Esophagus muscularis mucosa (tissue), 4 donors: ENCODE data around the gene NPIPA2.
"Not testable (repeated sequence)": the region's sequence is repeated elsewhere in the genome, so short reads cannot be mapped to it uniquely, and the experiment has no call there.

Source experiments
- EP300 ChIP-seq: sonication (generic); formaldehyde crosslinking; IDR thresholded peaks from one replicate; pipeline ENCODE4 v1.6.1; 2017; ENCODE audit warnings: antibody characterized with exemption
- POLR2A ChIP-seq: fragments of 450-650 bp; IDR thresholded peaks from one replicate; pipeline ENCODE4 v1.6.1; 2017; ENCODE audit warnings: antibody characterized with exemption, moderate library complexity, mild to moderate bottlenecking, low read depth
- POLR2AphosphoS5 ChIP-seq, 2 donors: sonication (generic); formaldehyde crosslinking; IDR thresholded peaks; one replicate each; pipeline ENCODE4 v1.6.1; 2017; ENCODE audit warnings: antibody characterized with exemption in 2 of 2
- TF ChIP-seq, protein P1 (sequence below), 3 experiments: fragments of 200-600 bp in 2 of 3; fragments of 450-650 bp in 1 of 3; sonication (generic) in 2 of 3; IDR thresholded peaks; one replicate each; pipeline ENCODE4 v1.5.1; 2017 to 2019; ENCODE audit warnings: antibody characterized with exemption in 3 of 3, mild to moderate bottlenecking in 2 of 3, moderate library complexity in 1 of 3

DNA sequence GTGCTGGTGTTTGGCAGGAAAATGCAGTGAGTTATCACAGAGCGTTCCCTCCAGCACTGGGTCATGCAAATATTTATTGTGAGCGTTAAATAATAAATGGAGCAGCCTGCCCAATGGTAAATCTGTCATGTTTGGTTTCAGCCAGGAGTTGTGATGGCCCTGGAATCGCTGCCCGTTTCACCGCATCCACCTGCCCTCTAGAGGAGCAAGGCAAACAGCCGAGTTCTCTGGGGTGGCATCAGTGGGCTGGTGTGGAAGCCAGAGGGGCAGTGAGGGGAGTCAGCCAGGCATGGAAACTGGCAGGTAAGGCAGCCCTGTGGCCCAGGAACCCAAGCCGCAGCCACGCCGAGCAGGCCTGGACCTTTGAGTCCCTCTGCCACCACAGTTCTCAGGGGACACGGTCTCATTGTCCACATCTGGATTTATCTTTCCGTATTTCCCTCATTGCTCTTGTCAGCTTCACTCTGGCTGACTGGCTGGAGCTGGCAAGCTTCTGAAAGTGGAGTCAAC, 37.1 kb downstream of the NPIPA2 start:
- TF ChIP-seq, protein P1, sequence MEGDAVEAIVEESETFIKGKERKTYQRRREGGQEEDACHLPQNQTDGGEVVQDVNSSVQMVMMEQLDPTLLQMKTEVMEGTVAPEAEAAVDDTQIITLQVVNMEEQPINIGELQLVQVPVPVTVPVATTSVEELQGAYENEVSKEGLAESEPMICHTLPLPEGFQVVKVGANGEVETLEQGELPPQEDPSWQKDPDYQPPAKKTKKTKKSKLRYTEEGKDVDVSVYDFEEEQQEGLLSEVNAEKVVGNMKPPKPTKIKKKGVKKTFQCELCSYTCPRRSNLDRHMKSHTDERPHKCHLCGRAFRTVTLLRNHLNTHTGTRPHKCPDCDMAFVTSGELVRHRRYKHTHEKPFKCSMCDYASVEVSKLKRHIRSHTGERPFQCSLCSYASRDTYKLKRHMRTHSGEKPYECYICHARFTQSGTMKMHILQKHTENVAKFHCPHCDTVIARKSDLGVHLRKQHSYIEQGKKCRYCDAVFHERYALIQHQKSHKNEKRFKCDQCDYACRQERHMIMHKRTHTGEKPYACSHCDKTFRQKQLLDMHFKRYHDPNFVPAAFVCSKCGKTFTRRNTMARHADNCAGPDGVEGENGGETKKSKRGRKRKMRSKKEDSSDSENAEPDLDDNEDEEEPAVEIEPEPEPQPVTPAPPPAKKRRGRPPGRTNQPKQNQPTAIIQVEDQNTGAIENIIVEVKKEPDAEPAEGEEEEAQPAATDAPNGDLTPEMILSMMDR (IDR thresholded peaks at IDR 0.05), result not testable (repeated sequence)
- TF ChIP-seq EP300; POLR2A; POLR2AphosphoS5 (IDR thresholded peaks at IDR 0.05): not testable (repeated sequence)
